Heart right ventricle (tissue), 16 donors: ENCODE results near the gene HLTF. TPM values are rescaled to one million over a fixed set of nuclear protein-coding genes. Genes with fewer than 3 reads are reported as not detected.

Source experiments
- ATAC-seq, 8 donors: fragments of 200-7000 bp; cut with Tn5 transposase; one replicate each; pipeline ENCODE4 v1.9.1; 2020; ENCODE audit warnings: mild to moderate bottlenecking in 8 of 8, moderate library complexity in 8 of 8, moderate number of reproducible peaks in 1 of 8
- DNase-seq, 2 donors: peaks; one replicate each; pipeline ENCODE4 v3.0.0-alpha.2; 2020
- H3K27ac ChIP-seq, 10 donors: fragments of 200-600 bp; sonication (generic) in 2 of 10; one replicate each; pipeline versions ENCODE4 v1.5.0 to v1.8.0; 2020 to 2022; ENCODE audit warnings: mild to moderate bottlenecking in 3 of 10
- H3K27me3 ChIP-seq, 7 donors: fragments of 200-600 bp; one replicate each; pipeline ENCODE4 v1.8.0; 2021 to 2022; ENCODE audit warnings: mild to moderate bottlenecking in 2 of 7
- H3K36me3 ChIP-seq, 9 donors: fragments of 200-600 bp; sonication (generic) in 1 of 9; one replicate each; pipeline versions ENCODE4 v1.5.0 to v1.8.0; 2020 to 2022; ENCODE audit warnings: mild to moderate bottlenecking in 2 of 9
- H3K4me1 ChIP-seq, 9 donors: fragments of 200-600 bp; sonication (generic) in 1 of 9; one replicate each; pipeline versions ENCODE4 v1.5.0 to v1.8.0; 2020 to 2022; ENCODE audit warnings: mild to moderate bottlenecking in 4 of 9
- H3K4me3 ChIP-seq, 10 donors: fragments of 200-600 bp; sonication (generic) in 2 of 10; one replicate each; pipeline versions ENCODE4 v1.5.0 to v1.8.0; 2020 to 2022; ENCODE audit warnings: mild to moderate bottlenecking in 7 of 10, moderate library complexity in 2 of 10
- H3K9me3 ChIP-seq, 11 donors: fragments of 200-600 bp in 10 of 11; sonication (generic) in 2 of 11; one replicate each; pipeline versions ENCODE4 v1.5.0 to v1.8.0; 2013 to 2022; ENCODE audit warnings: mild to moderate bottlenecking in 2 of 11, control low read depth in 1 of 11, moderate library complexity in 1 of 11
- CTCF ChIP-seq, 9 donors: fragments of 200-600 bp; sonication (generic) in 2 of 9; IDR thresholded peaks; one replicate each; pipeline versions ENCODE4 v1.5.0 to v1.8.0; 2021 to 2022; ENCODE audit warnings: antibody characterized with exemption in 9 of 9, mild to moderate bottlenecking in 5 of 9, moderate library complexity in 1 of 9
- WGBS, 2 donors: extraction: QIAGEN DNeasy Blood & Tissue Kit; methylation state at CpG; one replicate each; pipeline ENCODE4 v1.1.7; 2013; ENCODE audit warnings: inconsistent platforms in 1 of 2; 5-methylcytosine and 5-hydroxymethylcytosine counted together
- intact Hi-C, 10 donors: fragments of 100-400 bp; cut with DNase I; formaldehyde crosslinking; loops; one replicate each; pipeline versions ENCODE4 v1.11.1 to v1.14.2; 2022
- polyA plus RNA-seq, 2 donors: library from polyadenylated mRNA; stranded (reverse); fragments of 200-250 nt; gene quantifications; one replicate each; pipeline ENCODE4 v1.2.3, GENCODE V29; 2013
- total RNA-seq, 10 donors: library from RNA; stranded (reverse); fragmentation: NEBNext Ultra II Directional in 3 of 10; extraction: Animal tissue kit (Norgen Biotek cat#: 25700) in 3 of 10; gene quantifications; one replicate each; pipeline versions ENCODE4 v1.2.1 to v1.2.4, GENCODE V29; 2021 to 2023
- donor health status: Arrhythmogenic right ventricular cardiomyopathy.
- donor health status: ischemic (EF 13 %, LVEDD 7.1; RV severe dilation, severe dysfunction).
- donor health status: healthy with polysubstance abuse.
- donor health status: DM: no; HTN: yes; CAD: no.
- donor health status: DM: no; HTN: no; CAD: no.
- donor health status: ischemic (EF 25% LVEDD 6.9; RV normal size, moderate dysfunction).
- donor health status: ischemic (EF 25% LVEDD 5.7; RV mildly dilated, moderate dysfunction).
- donor health status: healthy.
- donor health status: DM: yes; HTN: yes; CAD: no.
- donor health status: Ischemic cardiomyopathy.
- donor health status: ischemic (EF 35%, LVEDD 5.7; RV mildly dilated, moderate dysfunction).
- donor health status: nonischemic (EF 11% LVEDD 7.7; RV severe dilation, severe dysfunction).
- donor health status: DM: yes; HTN: yes; CAD: no.
- donor health status: PGD.
- donor health status: ischemic (EF 29% LVEDD 5.4; RV normal size, mild dysfunction).
- donor health status: nonischemic (EF 23%, LVEDD 6.1; RV moderate dilation, normal function).

Gene HLTF
- total and polyA plus RNA-seq, 12 donors = 4.5 to 38.6 (median 26.0) TPM

- DNase-seq = no peak
- intact Hi-C loops = loop anchor here in 2 of 10 donors (5.0 to 10.0 kb wide), 2 partner anchors 61 to 66 kb away; no protein-coding TSS in a partner anchor
These were observed 65.5 kb downstream of the HLTF start for GRCh38 chr3:149020839-149021252.

DNA sequence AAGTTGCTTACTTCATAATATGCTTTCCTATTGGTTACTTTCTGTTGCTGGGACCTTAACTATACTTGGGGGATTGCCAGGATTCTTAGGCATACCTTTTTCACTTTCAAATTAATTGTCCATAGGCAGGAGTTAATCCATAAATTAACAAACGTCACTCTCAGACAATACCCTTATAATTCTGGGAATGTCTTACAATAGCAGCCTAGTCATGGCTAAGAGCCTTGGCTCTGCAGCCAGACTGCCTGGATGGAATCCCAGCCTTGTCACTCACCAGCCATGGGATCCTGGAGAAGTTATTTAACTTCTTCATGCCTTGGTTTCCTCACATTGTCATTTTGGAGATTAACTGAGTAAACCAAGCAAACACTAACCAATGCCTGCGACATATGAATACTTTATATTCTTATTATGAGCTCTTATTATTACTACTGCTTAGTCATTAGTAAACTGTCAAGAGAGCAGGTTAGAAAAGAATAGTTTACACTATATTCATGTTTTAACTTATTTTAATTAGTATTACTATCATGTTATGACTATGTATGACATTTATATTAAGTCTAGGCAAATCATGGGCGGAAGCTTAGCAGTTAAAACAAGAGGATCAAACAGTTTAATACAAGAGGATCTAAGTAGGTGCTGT, 66.0 kb downstream of the HLTF start:
- intact Hi-C loops = loop anchor here in 2 of 10 donors (5.0 to 10.0 kb wide), 2 partner anchors 62 to 66 kb away; no protein-coding TSS in a partner anchor
- no peaks in the 10 kb centered on the region for H3K27me3 ChIP-seq
- DNase-seq (peak; percentile 28 to 38), ATAC-seq (peak in 5 of 8 donors; percentile 41 to 74 (median 53))
- WGBS, 2 donors = 51 to 57% methylated on average over 3 of the region's 3 CpGs
- H3K9me3 ChIP-seq = peaks cover 0 to 6% (median 0%) of the 10 kb centered on the region in 11 donors
- H3K27ac ChIP-seq = peak overlapping the region in 6 of 10 donors; percentile 16 to 71 (median 45)
- peaks cover 0 to 81% (median 25%) of the 10 kb centered on the region in 9 donors for H3K36me3 ChIP-seq
- peaks cover 6 to 68% (median 42%) of the 10 kb centered on the region in 9 donors for H3K4me1 ChIP-seq
- no peak overlapping the region for H3K4me3 ChIP-seq
- TF ChIP-seq CTCF (IDR thresholded peaks at IDR 0.05) = no peak

More at GRCh38 chr3:149020839-149021252, 65.5 kb downstream of the HLTF start:
- WGBS, 2 donors = 62 to 95% methylated on average over 4 of the region's 4 CpGs
- Histone ChIP-seq H3K4me3 (no peak overlapping the region), H3K9me3 (peaks cover 0 to 7% (median 0%) of the 10 kb centered on the region in 11 donors), H3K36me3 (peaks cover 0 to 81% (median 30%) of the 10 kb centered on the region in 9 donors), H3K27ac (peak overlapping the region in 3 of 10 donors; percentile 49 to 71 (median 51)), H3K27me3 (no peaks in the 10 kb centered on the region), H3K4me1 (peaks cover 6 to 62% (median 39%) of the 10 kb centered on the region in 9 donors)
- TF ChIP-seq CTCF (IDR thresholded peaks at IDR 0.05) = no peak
- ATAC-seq = no peak

DNA sequence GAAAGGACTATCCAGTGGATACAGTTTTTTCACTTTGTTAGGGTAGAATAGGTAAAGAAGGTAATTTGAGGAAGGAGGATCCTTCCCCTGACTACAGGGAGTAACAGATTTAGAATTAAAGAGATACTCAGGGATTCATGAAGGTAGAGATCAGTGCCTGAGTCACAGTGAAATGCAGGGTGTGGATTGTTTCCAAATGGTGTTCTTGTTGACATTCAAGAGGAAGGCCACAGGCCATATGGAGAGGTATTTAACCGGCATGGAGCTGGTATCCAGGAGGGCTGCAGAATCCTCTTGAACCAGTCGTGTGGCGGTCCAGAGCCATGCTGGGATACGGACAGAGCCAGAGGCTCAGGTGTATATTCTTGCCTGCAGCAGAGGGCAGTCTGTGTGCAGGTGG, 66.8 kb downstream of the HLTF start:
- H3K36me3 ChIP-seq = peaks cover 0 to 78% (median 17%) of the 10 kb centered on the region in 9 donors
- H3K4me1 ChIP-seq = peaks cover 6 to 72% (median 44%) of the 10 kb centered on the region in 9 donors
- H3K9me3 ChIP-seq = no peaks in the 10 kb centered on the region
- intact Hi-C loops = loop anchor here in 1 of 10 donors (5.0 to 10.0 kb wide), 2 partner anchors 42 to 65 kb away; no protein-coding TSS in a partner anchor
- no peak for DNase-seq
- WGBS, 2 donors = 66 to 78% methylated on average over 4 of the region's 4 CpGs
- H3K4me3 ChIP-seq = no peak overlapping the region
- no peaks in the 10 kb centered on the region for H3K27me3 ChIP-seq
- H3K27ac ChIP-seq = peak overlapping the region in 7 of 10 donors; percentile 16 to 71 (median 42)
- ATAC-seq = peak in 5 of 8 donors; percentile 6 to 25 (median 10)
- TF ChIP-seq CTCF (IDR thresholded peaks at IDR 0.05) = no peak

- H3K27me3 ChIP-seq = no peaks in the 10 kb centered on the region
- no peak for TF ChIP-seq CTCF (IDR thresholded peaks at IDR 0.05)
- peaks cover 6 to 72% (median 44%) of the 10 kb centered on the region in 9 donors for H3K4me1 ChIP-seq
- no peak overlapping the region for H3K4me3 ChIP-seq
- H3K9me3 ChIP-seq = no peaks in the 10 kb centered on the region
- intact Hi-C loops = loop anchor here in 1 of 10 donors (5.0 to 10.0 kb wide), 2 partner anchors 41 to 63 kb away; no protein-coding TSS in a partner anchor
- H3K36me3 ChIP-seq = peaks cover 0 to 76% (median 10%) of the 10 kb centered on the region in 9 donors
- WGBS, 2 donors = 21 to 58% methylated on average over 1 of the region's 1 CpG
- ATAC-seq = no peak
- peak overlapping the region in 7 of 10 donors; percentile 20 to 62 (median 24) for H3K27ac ChIP-seq
- no peak for DNase-seq
These were observed 68.1 kb downstream of the HLTF start for GRCh38 chr3:149018247-149018646.
